ENCODE results near the gene TMEM108.

Gene TMEM108

DNA sequence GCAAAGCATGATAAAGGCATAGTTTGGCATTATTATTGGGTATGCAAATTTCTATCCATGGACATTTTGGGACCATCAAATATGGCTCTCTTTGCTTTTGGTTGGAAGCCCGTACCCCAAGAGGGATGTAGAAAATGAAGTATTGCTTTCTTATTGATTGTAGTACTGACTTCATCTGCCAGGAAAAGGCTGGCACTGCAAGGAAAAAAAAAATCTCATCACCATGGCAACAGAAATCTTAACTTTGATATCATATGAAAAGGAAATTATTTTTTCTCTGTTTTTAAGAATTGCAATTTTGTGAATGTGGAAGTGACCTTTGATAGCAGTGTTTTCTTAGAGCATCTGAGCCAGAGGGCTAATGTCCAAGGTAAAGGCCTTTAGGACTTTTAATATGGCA lies 151.7 kb downstream of the TMEM108 start:
- no peak for TF ChIP-seq FOXA1 (IDR thresholded peaks at IDR 0.05)
- no peak for DNase-seq (ENCODE audit: extremely low spot score)
- POLR2A ChIA-PET, result no interaction called here
- CTCF ChIA-PET, result no interaction called here

DNA sequence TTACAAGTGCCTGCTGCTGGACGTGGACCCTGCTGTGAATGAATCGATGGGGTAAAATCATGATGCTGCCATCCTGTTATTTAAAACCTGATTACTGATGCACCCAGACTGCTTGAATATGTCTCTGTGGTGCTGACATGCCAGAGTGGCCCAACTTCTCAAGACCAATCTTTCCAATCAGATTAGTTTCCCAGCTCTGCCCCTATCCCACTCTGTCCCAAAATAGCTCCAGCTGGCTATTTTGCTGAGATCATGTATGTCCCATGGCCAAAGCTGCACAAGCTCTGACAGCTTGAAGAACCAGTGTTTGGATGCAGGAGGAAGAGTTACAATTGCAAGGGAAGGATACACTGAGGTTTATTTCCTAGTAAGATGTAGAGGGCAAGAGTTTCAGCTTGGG lies 153.6 kb downstream of the TMEM108 start:
- DNase-seq (ENCODE audit: extremely low spot score), result no peak
- ChIA-PET POLR2A (no interaction called here), CTCF (no interaction called here)
- TF ChIP-seq ELF4 (IDR thresholded peaks at IDR 0.05) (no peak), SUZ12 (IDR thresholded peaks at IDR 0.05) (no peak), FOXM1 (IDR thresholded peaks at IDR 0.05; ENCODE audit: borderline replicate concordance) (no peak), FOXA1 (IDR thresholded peaks at IDR 0.05) (no peak), HDGF (IDR thresholded peaks at IDR 0.05; ENCODE audit: borderline replicate concordance) (no peak), NFRKB (IDR thresholded peaks at IDR 0.05) (no peak), ARNT (IDR thresholded peaks at IDR 0.05) (no peak), ZNF384 (IDR thresholded peaks at IDR 0.05) (no peak), FOXK2 (IDR thresholded peaks at IDR 0.05) (no peak), LEF1 (IDR thresholded peaks at IDR 0.05; ENCODE audit: borderline replicate concordance) (no peak), L3MBTL2 (conservative IDR thresholded peaks at IDR 0.05) (no peak), CTBP1 (IDR thresholded peaks at IDR 0.05; ENCODE audit: borderline replicate concordance) (no peak)
- TF ChIP-seq, protein P1, sequence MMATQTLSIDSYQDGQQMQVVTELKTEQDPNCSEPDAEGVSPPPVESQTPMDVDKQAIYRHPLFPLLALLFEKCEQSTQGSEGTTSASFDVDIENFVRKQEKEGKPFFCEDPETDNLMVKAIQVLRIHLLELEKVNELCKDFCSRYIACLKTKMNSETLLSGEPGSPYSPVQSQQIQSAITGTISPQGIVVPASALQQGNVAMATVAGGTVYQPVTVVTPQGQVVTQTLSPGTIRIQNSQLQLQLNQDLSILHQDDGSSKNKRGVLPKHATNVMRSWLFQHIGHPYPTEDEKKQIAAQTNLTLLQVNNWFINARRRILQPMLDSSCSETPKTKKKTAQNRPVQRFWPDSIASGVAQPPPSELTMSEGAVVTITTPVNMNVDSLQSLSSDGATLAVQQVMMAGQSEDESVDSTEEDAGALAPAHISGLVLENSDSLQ (IDR thresholded peaks at IDR 0.05), result no peak

DNA sequence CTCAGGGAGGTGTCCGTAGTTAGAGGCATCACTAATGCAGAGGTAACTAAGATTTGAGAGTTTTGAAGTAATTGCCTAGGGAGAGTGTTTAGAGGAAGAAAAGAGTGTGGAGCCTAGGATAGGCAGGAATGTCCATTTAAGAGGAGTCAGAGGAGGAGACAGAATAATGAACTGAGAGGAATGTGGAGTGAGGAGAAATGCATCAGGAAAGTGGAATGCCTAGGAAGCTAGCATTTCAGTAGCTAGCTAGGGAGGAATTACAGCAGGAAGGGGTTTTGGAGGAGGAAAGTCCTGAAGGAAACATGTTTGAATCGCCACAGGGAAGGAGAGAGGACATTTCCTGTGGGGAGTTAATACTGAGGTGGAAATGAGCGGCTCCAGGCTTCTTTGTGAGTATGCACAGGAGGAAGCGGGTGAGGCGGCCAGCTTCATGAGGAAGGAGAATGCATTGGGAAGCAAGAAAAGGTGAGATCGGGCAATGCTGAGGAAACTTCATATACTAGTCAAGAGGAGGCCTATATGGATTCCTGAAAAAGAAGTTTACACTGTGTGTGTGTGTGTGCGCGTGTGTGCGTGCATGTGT lies 154.3 kb downstream of the TMEM108 start:
- DNase-seq (ENCODE audit: extremely low spot score), result no peak
- ChIA-PET CTCF (no interaction called here), POLR2A (no interaction called here)
- TF ChIP-seq NFRKB (IDR thresholded peaks at IDR 0.05) (no peak), SP1 (IDR thresholded peaks at IDR 0.05) (no peak), BHLHE40 (IDR thresholded peaks at IDR 0.05; ENCODE audit: borderline replicate concordance) (no peak), HDGF (IDR thresholded peaks at IDR 0.05; ENCODE audit: borderline replicate concordance) (no peak), LEF1 (IDR thresholded peaks at IDR 0.05; ENCODE audit: borderline replicate concordance) (no peak)
- TF ChIP-seq, protein P1 (IDR thresholded peaks at IDR 0.05), result no peak

DNA sequence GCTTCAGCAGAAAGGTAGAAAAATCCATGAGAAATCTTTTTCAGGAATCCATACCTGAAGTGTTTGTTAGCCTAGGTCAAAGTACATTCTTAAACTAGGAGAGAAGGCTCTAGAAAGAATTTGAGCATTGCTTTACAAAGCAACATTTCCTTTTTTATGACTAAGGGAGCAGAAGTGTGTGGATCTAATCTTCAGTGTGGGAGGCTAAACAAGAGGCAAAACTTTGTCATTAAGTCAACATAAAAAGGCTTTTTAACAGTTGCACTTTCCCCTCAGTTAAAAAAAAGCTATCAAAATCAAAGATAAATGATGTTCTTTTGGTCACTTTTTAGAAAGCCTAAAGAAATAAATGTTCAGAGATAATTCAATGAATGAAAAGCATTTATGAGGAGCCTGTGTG lies 154.8 kb downstream of the TMEM108 start:
- POLR2A ChIA-PET, result no interaction called here
- CTCF ChIA-PET, result no interaction called here
- TF ChIP-seq, protein P1 (IDR thresholded peaks at IDR 0.05), result no peak
- TF ChIP-seq NFRKB (IDR thresholded peaks at IDR 0.05), result no peak
- no peak for TF ChIP-seq HDGF (IDR thresholded peaks at IDR 0.05; ENCODE audit: borderline replicate concordance)
- TF ChIP-seq ELF4 (IDR thresholded peaks at IDR 0.05), result no peak
- TF ChIP-seq ZNF384 (IDR thresholded peaks at IDR 0.05), result no peak
- no peak for TF ChIP-seq L3MBTL2 (conservative IDR thresholded peaks at IDR 0.05)
- TF ChIP-seq LEF1 (IDR thresholded peaks at IDR 0.05; ENCODE audit: borderline replicate concordance), result no peak
- TF ChIP-seq FOXM1 (IDR thresholded peaks at IDR 0.05; ENCODE audit: borderline replicate concordance), result no peak
- TF ChIP-seq SP1 (IDR thresholded peaks at IDR 0.05), result no peak
- TF ChIP-seq FOXA1 (IDR thresholded peaks at IDR 0.05), result no peak
- no peak for DNase-seq (ENCODE audit: extremely low spot score)

DNA sequence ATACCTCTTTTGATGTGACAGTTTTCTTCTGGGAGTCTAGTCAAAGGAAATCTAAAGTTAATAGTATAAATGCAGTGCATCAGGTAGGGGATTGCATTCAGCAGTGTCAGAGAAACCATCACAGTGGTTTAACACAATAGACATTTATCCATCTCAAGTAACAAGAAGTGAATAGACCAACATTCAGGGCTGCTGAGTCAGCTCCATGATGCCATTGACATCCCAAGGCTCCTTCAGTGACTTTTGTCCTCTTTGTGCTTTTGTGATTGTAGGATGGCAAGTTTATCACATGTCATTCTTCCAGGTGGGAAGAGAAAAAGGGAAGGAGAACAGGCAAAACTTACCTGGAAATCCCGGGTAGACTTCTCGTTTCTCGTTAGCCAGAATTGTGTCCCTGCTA lies 158.3 kb downstream of the TMEM108 start:
- no peak for TF ChIP-seq SP1 (IDR thresholded peaks at IDR 0.05)
- POLR2A ChIA-PET, result no interaction called here
- CTCF ChIA-PET, result no interaction called here

DNA sequence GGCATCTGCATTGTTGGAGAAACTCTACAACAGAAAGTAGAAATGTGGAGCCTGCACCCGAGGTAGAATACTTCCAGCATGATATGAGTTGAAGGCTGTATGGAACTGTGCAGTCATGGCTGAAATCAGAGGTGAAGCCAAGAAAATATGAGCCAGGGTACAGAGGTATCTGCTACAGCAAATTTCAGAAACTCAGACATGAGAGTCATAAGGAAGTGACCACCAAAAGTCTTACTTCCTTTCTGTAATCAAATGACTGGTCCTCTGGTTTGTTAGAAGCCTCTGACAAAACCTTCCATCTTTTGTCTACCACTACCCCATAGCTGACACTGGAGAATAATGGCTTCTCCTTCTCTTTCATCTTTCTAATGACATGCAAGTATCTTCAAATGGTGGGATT lies 159.4 kb downstream of the TMEM108 start:
- no peak for DNase-seq (ENCODE audit: extremely low spot score)
- CTCF ChIA-PET, result no interaction called here
- POLR2A ChIA-PET, result no interaction called here
- TF ChIP-seq ZNF384 (IDR thresholded peaks at IDR 0.05), result no peak
- TF ChIP-seq, protein P1 (IDR thresholded peaks at IDR 0.05), result no peak

More for the DNA sequence above, 158.3 kb downstream of the TMEM108 start:
- no peak for DNase-seq (ENCODE audit: extremely low spot score)

DNA sequence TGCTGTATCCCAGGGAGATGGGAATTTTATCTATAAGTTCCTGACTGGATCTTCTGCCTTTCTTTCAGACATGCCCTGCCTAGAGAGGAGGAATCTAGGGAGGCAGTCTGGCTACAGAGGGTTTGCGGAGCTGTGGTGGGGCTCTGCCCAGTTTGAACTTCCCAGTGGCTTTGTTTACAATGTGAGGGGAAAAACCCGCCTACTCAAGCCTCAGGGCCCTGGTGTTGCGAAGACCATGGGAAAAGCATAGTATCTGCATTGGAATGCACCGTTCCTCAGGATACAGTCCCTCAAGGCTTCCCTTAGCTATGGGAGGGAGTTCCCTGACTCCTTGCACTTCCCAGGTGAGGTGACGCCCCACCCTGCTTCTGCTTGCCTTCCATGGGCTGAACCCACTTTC lies 168.7 kb downstream of the TMEM108 start:
- TF ChIP-seq ARNT (IDR thresholded peaks at IDR 0.05), result no peak
- TF ChIP-seq, protein P1 (IDR thresholded peaks at IDR 0.05), result no peak
- no peak for TF ChIP-seq L3MBTL2 (conservative IDR thresholded peaks at IDR 0.05)
- no peak for TF ChIP-seq SP1 (IDR thresholded peaks at IDR 0.05)
- no peak for TF ChIP-seq FOXM1 (IDR thresholded peaks at IDR 0.05; ENCODE audit: borderline replicate concordance)
- no peak for TF ChIP-seq NFRKB (IDR thresholded peaks at IDR 0.05)
- TF ChIP-seq FOXA1 (IDR thresholded peaks at IDR 0.05), result no peak
- no peak for TF ChIP-seq SUZ12 (IDR thresholded peaks at IDR 0.05)
- no peak for TF ChIP-seq ELF4 (IDR thresholded peaks at IDR 0.05)
- TF ChIP-seq HDGF (IDR thresholded peaks at IDR 0.05; ENCODE audit: borderline replicate concordance), result no peak
- ChIA-PET CTCF (no interaction called here), POLR2A (no interaction called here)
- no peak for DNase-seq (ENCODE audit: extremely low spot score)
